DOHH2 (cell line): ENCODE data around the gene GBE1.

Experiments used
- H3F3A ChIP-seq: fragments of 200-600 bp; sonication (generic), shearing (Covaris generic); 2 replicates; pipeline ENCODE4 v1.6.0; 2016; ENCODE audit warnings: antibody characterized with exemption, mild to moderate bottlenecking; ENCODE audit not compliant: control insufficient read depth, insufficient read depth
- H3K27ac ChIP-seq: fragments of 200-600 bp; sonication (generic); 2 replicates; pipeline ENCODE4 v1.5.1; 2014; ENCODE audit warnings: low read depth, mild to moderate bottlenecking, low read length, moderate library complexity
- H3K27me3 ChIP-seq: fragments of 200-600 bp; sonication (generic); 2 replicates; pipeline ENCODE4 v1.6.1; 2014; ENCODE audit warnings: mild to moderate bottlenecking, low read length, mixed read lengths; ENCODE audit not compliant: control insufficient read depth
- H3K36me3 ChIP-seq: fragments of 200-600 bp; sonication (generic); 2 replicates; pipeline ENCODE4 v1.6.1; 2014; ENCODE audit warnings: mild to moderate bottlenecking, low read length, moderate library complexity, mixed read lengths; ENCODE audit not compliant: control insufficient read depth
- H3K4me1 ChIP-seq: fragments of 200-600 bp; sonication (generic); 2 replicates; pipeline ENCODE4 v1.6.1; 2014; ENCODE audit warnings: mild to moderate bottlenecking, low read length, mixed read lengths; ENCODE audit not compliant: control insufficient read depth
- H3K4me2 ChIP-seq: fragments of 200-600 bp; sonication (generic); 2 replicates; pipeline ENCODE4 v1.6.0; 2014; ENCODE audit warnings: mild to moderate bottlenecking, low read length, moderate library complexity
- H3K4me3 ChIP-seq: fragments of 200-600 bp; sonication (generic); 2 replicates; pipeline ENCODE4 v1.5.1; 2014; ENCODE audit warnings: mild to moderate bottlenecking, low read length, mixed read lengths
- H3K79me2 ChIP-seq: fragments of 200-600 bp; sonication (generic); 2 replicates; pipeline ENCODE4 v1.6.1; 2014; ENCODE audit warnings: mild to moderate bottlenecking, low read length, mixed read lengths; ENCODE audit not compliant: control insufficient read depth
- H3K9me2 ChIP-seq: fragments of 200-600 bp; sonication (generic); replicated peaks from 2 replicates; pipeline ENCODE4 v1.6.1; 2014; ENCODE audit warnings: mild to moderate bottlenecking, low read length, mixed read lengths; ENCODE audit not compliant: control insufficient read depth
- H3K9me3 ChIP-seq: fragments of 200-600 bp; sonication (generic); 2 replicates; pipeline ENCODE4 v1.6.1; 2014; ENCODE audit warnings: antibody characterized with exemption, low read length, mixed read lengths; ENCODE audit not compliant: control insufficient read depth, insufficient read depth
- H4K20me1 ChIP-seq: fragments of 200-600 bp; sonication (generic); 2 replicates; pipeline ENCODE4 v1.6.0; 2014; ENCODE audit warnings: low read depth, mild to moderate bottlenecking, antibody characterized with exemption, low read length, moderate library complexity; ENCODE audit not compliant: control insufficient read depth, insufficient read depth
- CTCF ChIP-seq: fragments of 200-600 bp; sonication (generic); IDR thresholded peaks from one replicate; pipeline ENCODE4 v1.5.1; 2014; ENCODE audit warnings: antibody characterized with exemption, mild to moderate bottlenecking, low read depth, low read length; ENCODE audit not compliant: poor library complexity, severe bottlenecking
- EZH2phosphoT487 ChIP-seq: fragments of 200-600 bp; sonication (generic); IDR thresholded peaks from 2 replicates; pipeline ENCODE4 v1.6.1; 2017; ENCODE audit warnings: borderline replicate concordance, mild to moderate bottlenecking, antibody characterized with exemption, low read length, moderate library complexity, mixed read lengths

The GBE1 gene

GRCh38 chr3:81638480-81638879 is 123.0 kb downstream of the GBE1 start:
- H3K27me3 ChIP-seq = no peaks in the 10 kb centered on the region
- H3K9me2 ChIP-seq = no peaks in the 10 kb centered on the region
- H3K4me3 ChIP-seq = no peak overlapping the region
- H3K27ac ChIP-seq = no peak overlapping the region
- no peaks in the 10 kb centered on the region for H3K4me1 ChIP-seq
- no peaks in the 10 kb centered on the region for H3K36me3 ChIP-seq
- no peaks in the 10 kb centered on the region for H3K79me2 ChIP-seq
- H4K20me1 ChIP-seq = no peaks in the 10 kb centered on the region
- no peaks in the 10 kb centered on the region for H3K9me3 ChIP-seq
- TF ChIP-seq CTCF (no peak), EZH2phosphoT487 (no peak)
- no peaks in the 10 kb centered on the region for H3F3A ChIP-seq
- H3K4me2 ChIP-seq = no peak overlapping the region

GRCh38 chr3:81632659-81633058 is 128.8 kb downstream of the GBE1 start:
- H4K20me1 ChIP-seq = no peaks in the 10 kb centered on the region
- H3K27me3 ChIP-seq = no peaks in the 10 kb centered on the region
- H3K36me3 ChIP-seq = no peaks in the 10 kb centered on the region
- H3K4me1 ChIP-seq = no peaks in the 10 kb centered on the region
- H3K79me2 ChIP-seq = no peaks in the 10 kb centered on the region
- no peak for TF ChIP-seq EZH2phosphoT487
- no peak for TF ChIP-seq CTCF
- H3F3A ChIP-seq = no peaks in the 10 kb centered on the region
- no peak overlapping the region for H3K27ac ChIP-seq
- no peak overlapping the region for H3K4me3 ChIP-seq
- H3K9me2 ChIP-seq = no peaks in the 10 kb centered on the region
- H3K9me3 ChIP-seq = no peaks in the 10 kb centered on the region
- no peak overlapping the region for H3K4me2 ChIP-seq

- no peaks in the 10 kb centered on the region for H3F3A ChIP-seq
- H3K4me1 ChIP-seq = no peaks in the 10 kb centered on the region
- no peak for TF ChIP-seq EZH2phosphoT487
- no peak for TF ChIP-seq CTCF
- H3K9me2 ChIP-seq = no peaks in the 10 kb centered on the region
- H3K9me3 ChIP-seq = no peaks in the 10 kb centered on the region
- H3K4me2 ChIP-seq = no peak overlapping the region
- no peak overlapping the region for H3K27ac ChIP-seq
- no peaks in the 10 kb centered on the region for H3K27me3 ChIP-seq
- no peak overlapping the region for H3K4me3 ChIP-seq
- H4K20me1 ChIP-seq = no peaks in the 10 kb centered on the region
- H3K79me2 ChIP-seq = no peaks in the 10 kb centered on the region
- no peaks in the 10 kb centered on the region for H3K36me3 ChIP-seq
Observed at GRCh38 chr3:81624756-81625155, 136.7 kb downstream of the GBE1 start.

GRCh38 chr3:81622395-81622794 is 139.1 kb downstream of the GBE1 start:
- no peaks in the 10 kb centered on the region for H3K27me3 ChIP-seq
- H3K4me2 ChIP-seq = no peak overlapping the region
- no peaks in the 10 kb centered on the region for H3K4me1 ChIP-seq
- no peaks in the 10 kb centered on the region for H3F3A ChIP-seq
- no peak overlapping the region for H3K4me3 ChIP-seq
- no peak overlapping the region for H3K27ac ChIP-seq
- no peaks in the 10 kb centered on the region for H3K9me2 ChIP-seq
- no peaks in the 10 kb centered on the region for H3K36me3 ChIP-seq
- H4K20me1 ChIP-seq = no peaks in the 10 kb centered on the region
- no peak for TF ChIP-seq EZH2phosphoT487
- TF ChIP-seq CTCF = no peak
- H3K79me2 ChIP-seq = no peaks in the 10 kb centered on the region
- no peaks in the 10 kb centered on the region for H3K9me3 ChIP-seq
